K562 (cell line): ENCODE data around the gene TMEM132C. TPM values are rescaled to one million over a fixed set of nuclear protein-coding genes. Genes with fewer than 3 reads are reported as not detected.

Experiments
- ATAC-seq: fragments of 200-7000 bp; cut with Tn5 transposase; 3 replicates; pipeline ENCODE4 v1.9.1; 2020; ENCODE audit warnings: moderate library complexity
- BruUV-seq: library from RNA; stranded (reverse); fragments of 400-500 nt; replicated peaks from 2 replicates; lab custom pipeline; 2021; lab: Mats Ljungman, UMichigan
- CTCF ChIA-PET: fragments of 300-600 bp; formaldehyde crosslinking; extraction: SDS; loops from one replicate; lab custom pipeline; 2021; ENCODE audit warnings: low intra/inter-chr PET ratio; lab: Yijun Ruan, JAX
- POLR2A ChIA-PET: fragments of 300-600, 350-650 bp; sonication (Branson Sonifier 250); formaldehyde crosslinking; extraction: SDS; loops from one replicate; lab custom pipeline; 2021; ENCODE audit warnings: antibody characterized with exemption, inconsistent platforms; lab: Yijun Ruan, JAX
- DNase-seq, 4 experiments: peaks; one replicate each; pipeline versions ENCODE4 v3.0.0 to v3.0.0-alpha.2; 2011 to 2018; ENCODE audit warnings: low spot score in 3 of 4, mixed read lengths in 3 of 4; ENCODE audit errors: extremely low read depth in 1 of 4
- FAIRE-seq: peaks from 2 replicates; lab custom pipeline; 2011; peaks lifted over from hg19 to GRCh38; lab: Jason Lieb, UNC
- H2AFZ ChIP-seq: 2 replicates; pipeline ENCODE4 v1.6.0; 2011; ENCODE audit warnings: low read depth, low read length, control low read depth, inconsistent platforms
- H3K27ac ChIP-seq: fragments of 200-600 bp; 3 replicates; pipeline ENCODE4 v1.8.0; 2011; ENCODE audit warnings: low read depth, mild to moderate bottlenecking, control low read depth, inconsistent platforms, low read length, moderate library complexity, mixed read lengths; ENCODE audit errors: extremely low read depth
- H3K27me3 ChIP-seq, 2 experiments: fragments of 300-600 bp in 1 of 2; 2 replicates in 1 of 2; 3 replicates in 1 of 2; pipeline versions ENCODE4 v1.6.0 to v1.8.0; 2011; ENCODE audit warnings: inconsistent platforms in 2 of 2, low read length in 2 of 2, mild to moderate bottlenecking in 1 of 2, mixed read lengths in 1 of 2, moderate library complexity in 1 of 2; ENCODE audit not compliant: control insufficient read depth in 2 of 2, insufficient read depth in 2 of 2
- H3K36me3 ChIP-seq: fragments of 300-600 bp; 3 replicates; pipeline ENCODE4 v1.8.0; 2011; ENCODE audit warnings: mild to moderate bottlenecking, low read length, inconsistent platforms; ENCODE audit not compliant: control insufficient read depth, insufficient read depth
- H3K4me1 ChIP-seq, 2 experiments: fragments of 200-600 bp in 1 of 2; replicated peaks in 1 of 2; 2 replicates in 1 of 2; 3 replicates in 1 of 2; pipeline versions ENCODE4 v1.5.1 to v1.8.0; 2011; ENCODE audit warnings: inconsistent platforms in 2 of 2, low read length in 2 of 2, mild to moderate bottlenecking in 1 of 2, mixed read lengths in 1 of 2, moderate library complexity in 1 of 2; ENCODE audit not compliant: control insufficient read depth in 2 of 2, insufficient read depth in 2 of 2
- H3K4me2 ChIP-seq: 2 replicates; pipeline ENCODE4 v1.6.1; 2011; ENCODE audit warnings: low read length, control low read depth, inconsistent platforms, mixed read lengths; ENCODE audit not compliant: insufficient read depth
- H3K4me3 ChIP-seq: fragments of 200-600 bp; sonication (generic), shearing (Covaris generic); 2 replicates; pipeline ENCODE4 v1.5.1; 2016; ENCODE audit warnings: control low read depth, inconsistent platforms
- H3K79me2 ChIP-seq: fragments of 200-600 bp; 3 replicates; pipeline ENCODE4 v1.8.0; 2011; ENCODE audit warnings: low read length, inconsistent platforms; ENCODE audit not compliant: control insufficient read depth, insufficient read depth
- H3K9ac ChIP-seq, 2 experiments: 2 replicates each; pipeline versions ENCODE4 v1.6.0 to v1.6.1; 2011; ENCODE audit warnings: low read depth in 2 of 2, low read length in 2 of 2, control low read depth in 1 of 2, inconsistent platforms in 1 of 2, mild to moderate bottlenecking in 1 of 2, mixed read lengths in 1 of 2; ENCODE audit not compliant: insufficient read depth in 1 of 2
- H3K9me1 ChIP-seq: one replicate; pipeline ENCODE4 v1.6.0; 2011; ENCODE audit warnings: inconsistent platforms, mild to moderate bottlenecking, low read length, moderate library complexity; ENCODE audit not compliant: control insufficient read depth, insufficient read depth
- H3K9me3 ChIP-seq: replicated peaks from 2 replicates; pipeline ENCODE4 v1.5.1; 2011; ENCODE audit warnings: low read depth, low read length, inconsistent platforms; ENCODE audit not compliant: control insufficient read depth, insufficient read depth
- H4K20me1 ChIP-seq: replicated peaks from 2 replicates; pipeline ENCODE4 v1.6.1; 2011; ENCODE audit warnings: low read length, inconsistent platforms, mixed read lengths; ENCODE audit not compliant: control insufficient read depth, insufficient read depth
- HNRNPLL ChIP-seq: fragments of 200-400 bp; formaldehyde crosslinking; IDR thresholded peaks from 2 replicates; pipeline ENCODE4 v1.6.1; 2017; ENCODE audit warnings: low read length, low read depth, mild to moderate bottlenecking; ENCODE audit not compliant: poor library complexity, severe bottlenecking
- RCOR1 ChIP-seq, 2 experiments: IDR thresholded peaks; 2 replicates each; pipeline ENCODE4 v1.6.1; 2012; ENCODE audit warnings: low read depth in 2 of 2, low read length in 2 of 2, borderline replicate concordance in 1 of 2, improper control_type of control experiment in 1 of 2
- SREBF1 ChIP-seq: fragments of 150-350 bp; IDR thresholded peaks from 2 replicates; pipeline ENCODE4 v1.6.1; 2014; ENCODE audit warnings: antibody characterized with exemption, low read depth, low read length, borderline replicate concordance
- ZNF184 ChIP-seq: sonication (generic); formaldehyde crosslinking; IDR thresholded peaks from 2 replicates; pipeline ENCODE4 v1.5.0; 2020; ENCODE audit warnings: missing genetic modification reagents
- WGBS: fragments of 100-300 bp; shearing (Covaris generic); methylation state at CpG from one replicate; pipeline ENCODE4 v1.1.6; 2016; ENCODE audit warnings: low coverage, mixed read lengths; ENCODE audit not compliant: insufficient coverage; ENCODE audit errors: missing lambda C conversion rate; 5-methylcytosine and 5-hydroxymethylcytosine counted together
- in situ Hi-C: fragments of 300-500 bp; cut with MboI; formaldehyde crosslinking; loops from 4 replicates; pipeline ENCODE4 v1.15.0; 2018; ENCODE audit warnings: inconsistent platforms, mixed read lengths
- intact Hi-C: fragments of 100-400 bp; cut with micrococcal nuclease; formaldehyde crosslinking; loops from 2 replicates; pipeline ENCODE4 v1.14.2; 2022
- polyA plus RNA-seq, 8 experiments: library from polyadenylated mRNA; depleted of rRNA in 4 of 8; stranded (reverse) in 5 of 8; unstranded in 3 of 8; fragments of >200 nt; fragmentation: Nextera tagmentation in 2 of 8; fragmentation: Illumina TruSeq in 1 of 8; extraction: Ambion mirVana in 2 of 8; extraction: Trizol in 1 of 8; gene quantifications; 2 replicates each; pipeline versions ENCODE4 v1.2.1 to v1.2.3, GENCODE V29; 2011 to 2014; ENCODE audit warnings: inconsistent platforms in 1 of 8, missing spikeins in 1 of 8
- total RNA-seq, 7 experiments: library from RNA; depleted of rRNA in 6 of 7; stranded (reverse); fragments of >200 nt in 6 of 7; fragmentation: Illumina TruSeq in 2 of 7; extraction: Trizol in 2 of 7; gene quantifications; 2 replicates each; pipeline versions ENCODE4 v1.2.1 to v1.2.3, GENCODE V29; 2011 to 2021; ENCODE audit warnings: low replicate concordance in 1 of 7
- TF ChIP-seq, protein P1 (sequence below): sonication (generic); formaldehyde crosslinking; IDR thresholded peaks from 2 replicates; pipeline ENCODE4 v1.8.1; 2023; ENCODE audit warnings: mild to moderate bottlenecking, missing genetic modification reagents
- TF ChIP-seq, protein P2 (sequence below): IDR thresholded peaks from 2 replicates; pipeline ENCODE4 v1.6.1; 2011; ENCODE audit warnings: borderline replicate concordance, low read depth, mild to moderate bottlenecking, moderate library complexity, low read length; ENCODE audit not compliant: insufficient read depth, poor library complexity, severe bottlenecking

Gene TMEM132C
- total and polyA plus RNA-seq, 9 of the 15 experiments (the other 6 are each of a cell fraction or from before 2014, with no cell fraction given), result not detected

DNA sequence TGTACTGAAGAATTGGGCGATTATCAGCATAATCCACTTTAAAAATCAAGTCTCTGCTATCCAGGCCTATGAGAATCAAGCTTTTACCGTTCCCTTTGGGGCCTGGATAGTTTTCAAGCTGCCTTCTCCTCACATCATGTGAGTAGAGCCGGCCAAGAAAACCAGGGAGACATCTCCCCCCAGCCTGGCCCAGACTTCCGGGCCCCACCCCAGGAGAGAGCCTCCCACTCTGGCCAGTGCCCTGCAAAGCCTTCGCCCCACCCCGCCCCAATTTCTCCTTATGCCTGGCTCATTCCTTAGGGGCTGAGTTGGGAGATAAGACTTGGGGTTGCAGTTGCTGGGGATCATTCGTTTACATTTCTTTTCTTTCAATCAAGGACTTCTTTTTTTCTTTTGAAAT, 1.4 kb upstream of the TMEM132C start:
- Histone ChIP-seq H2AFZ (no peak overlapping the region), H3K9me1 (no peaks in the 10 kb centered on the region), H3K27me3 (peaks cover 0 to 10% of the 10 kb centered on the region in 2 experiments; a peak in 1 of 5 replicates), H3K9me3 (no peaks in the 10 kb centered on the region; the same call in 1 of the 2 replicates), H3K79me2 (no peaks in the 10 kb centered on the region), H3K36me3 (no peaks in the 10 kb centered on the region), H3K4me1 (no peaks in the 10 kb centered on the region), H3K4me3 (no peak overlapping the region), H4K20me1 (no peaks in the 10 kb centered on the region), H3K27ac (no peak overlapping the region), H3K9ac (no peak overlapping the region), H3K4me2 (no peak overlapping the region)
- no peak for ATAC-seq
- TF ChIP-seq, protein P1, sequence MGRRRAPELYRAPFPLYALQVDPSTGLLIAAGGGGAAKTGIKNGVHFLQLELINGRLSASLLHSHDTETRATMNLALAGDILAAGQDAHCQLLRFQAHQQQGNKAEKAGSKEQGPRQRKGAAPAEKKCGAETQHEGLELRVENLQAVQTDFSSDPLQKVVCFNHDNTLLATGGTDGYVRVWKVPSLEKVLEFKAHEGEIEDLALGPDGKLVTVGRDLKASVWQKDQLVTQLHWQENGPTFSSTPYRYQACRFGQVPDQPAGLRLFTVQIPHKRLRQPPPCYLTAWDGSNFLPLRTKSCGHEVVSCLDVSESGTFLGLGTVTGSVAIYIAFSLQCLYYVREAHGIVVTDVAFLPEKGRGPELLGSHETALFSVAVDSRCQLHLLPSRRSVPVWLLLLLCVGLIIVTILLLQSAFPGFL (CRISPR knock-in tag), result no peak
- no peak for TF ChIP-seq ZNF184
- TF ChIP-seq SREBF1, result no peak
- TF ChIP-seq HNRNPLL, result no peak
- TF ChIP-seq, protein P2, sequence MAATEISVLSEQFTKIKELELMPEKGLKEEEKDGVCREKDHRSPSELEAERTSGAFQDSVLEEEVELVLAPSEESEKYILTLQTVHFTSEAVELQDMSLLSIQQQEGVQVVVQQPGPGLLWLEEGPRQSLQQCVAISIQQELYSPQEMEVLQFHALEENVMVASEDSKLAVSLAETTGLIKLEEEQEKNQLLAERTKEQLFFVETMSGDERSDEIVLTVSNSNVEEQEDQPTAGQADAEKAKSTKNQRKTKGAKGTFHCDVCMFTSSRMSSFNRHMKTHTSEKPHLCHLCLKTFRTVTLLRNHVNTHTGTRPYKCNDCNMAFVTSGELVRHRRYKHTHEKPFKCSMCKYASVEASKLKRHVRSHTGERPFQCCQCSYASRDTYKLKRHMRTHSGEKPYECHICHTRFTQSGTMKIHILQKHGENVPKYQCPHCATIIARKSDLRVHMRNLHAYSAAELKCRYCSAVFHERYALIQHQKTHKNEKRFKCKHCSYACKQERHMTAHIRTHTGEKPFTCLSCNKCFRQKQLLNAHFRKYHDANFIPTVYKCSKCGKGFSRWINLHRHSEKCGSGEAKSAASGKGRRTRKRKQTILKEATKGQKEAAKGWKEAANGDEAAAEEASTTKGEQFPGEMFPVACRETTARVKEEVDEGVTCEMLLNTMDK, result no peak
- no peak for TF ChIP-seq RCOR1 (IDR thresholded peaks at IDR 0.05; ENCODE audit: borderline replicate concordance in 1 of 2, low read depth in 2 of 2, low read length in 2 of 2)
- ChIA-PET POLR2A (no interaction called here), CTCF (no interaction called here)
- intact Hi-C loops (no loop called here), in situ Hi-C loops (no loop called here)
- BruUV-seq, result no TSS peak
- FAIRE-seq, result no peak
- DNase-seq, result no peak
- 0% methylated on average over 4 of the region's 7 CpGs for WGBS
